ENCODE results near the gene COG5.
A peak's percentile ranks its signal among the peaks of the same experiment; 100 is the strongest.

The COG5 gene

DNA sequence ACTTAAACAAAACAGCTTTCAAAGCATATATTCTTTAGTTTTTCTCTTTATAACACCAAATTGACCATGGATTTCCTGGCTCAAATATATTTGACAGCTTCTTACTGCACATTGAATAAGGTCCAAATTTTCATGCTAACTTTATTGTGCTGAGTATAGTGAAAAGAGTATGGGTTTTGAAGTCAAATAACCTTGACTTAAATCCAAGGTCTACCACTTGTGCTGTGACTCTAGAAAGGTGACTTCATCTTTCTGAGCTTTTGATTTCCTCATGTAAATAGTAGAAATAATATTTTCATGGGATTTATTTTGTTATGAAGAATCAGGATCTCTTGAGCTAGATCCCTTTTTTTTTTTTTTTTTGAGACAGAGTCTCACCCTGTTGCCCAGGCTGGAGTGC, 233.2 kb downstream of the COG5 start:
- DNase-seq (ENCODE audit: low spot score), result no peak

GRCh38 chr7:107327986-107328569, 235.6 kb downstream of the COG5 start:
- DNase-seq (ENCODE audit: low spot score), result peak; percentile 83

DNA sequence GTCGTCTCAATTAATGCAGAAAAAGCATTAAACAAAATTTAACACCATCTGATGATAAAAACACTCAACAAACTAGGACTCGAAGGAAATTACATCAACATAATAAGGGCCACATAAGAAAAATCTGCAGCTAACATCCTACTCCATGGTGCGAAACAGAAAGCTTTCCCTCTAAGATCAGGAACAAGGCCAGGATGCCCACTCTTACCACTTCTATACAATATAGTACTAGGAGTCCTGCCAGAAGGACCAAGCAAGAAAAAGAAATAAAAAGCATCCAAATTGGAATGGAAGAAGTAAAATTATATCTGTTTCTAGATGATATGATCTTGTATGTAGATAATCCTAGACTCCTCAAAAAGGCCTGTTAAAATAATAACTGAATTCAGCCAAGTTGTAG, 237.7 kb downstream of the COG5 start:
- no peak for DNase-seq (ENCODE audit: low spot score)

DNA sequence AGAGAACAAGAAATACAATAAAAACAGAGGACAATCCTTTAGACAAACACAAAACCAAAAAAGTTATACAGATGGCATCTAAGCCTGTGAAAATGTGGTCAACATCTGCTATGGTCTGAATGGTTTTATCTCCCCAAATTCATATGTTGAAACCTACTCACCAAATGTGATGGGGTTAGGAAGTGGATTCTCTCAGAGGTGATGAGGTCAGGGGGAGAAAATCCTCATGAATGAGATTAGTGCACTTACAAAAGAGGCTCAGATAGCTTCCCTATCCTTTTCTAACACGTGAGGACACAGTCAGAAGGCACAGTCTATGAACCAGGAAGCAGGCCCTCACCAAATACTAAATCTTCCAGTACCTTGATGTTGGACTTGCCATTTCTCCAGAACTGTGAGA, 241.7 kb downstream of the COG5 start:
- DNase-seq (ENCODE audit: low spot score), result no peak

GRCh38 chr7:107321611-107322010, 242.1 kb downstream of the COG5 start:
- no peak for DNase-seq (ENCODE audit: low spot score)

DNA sequence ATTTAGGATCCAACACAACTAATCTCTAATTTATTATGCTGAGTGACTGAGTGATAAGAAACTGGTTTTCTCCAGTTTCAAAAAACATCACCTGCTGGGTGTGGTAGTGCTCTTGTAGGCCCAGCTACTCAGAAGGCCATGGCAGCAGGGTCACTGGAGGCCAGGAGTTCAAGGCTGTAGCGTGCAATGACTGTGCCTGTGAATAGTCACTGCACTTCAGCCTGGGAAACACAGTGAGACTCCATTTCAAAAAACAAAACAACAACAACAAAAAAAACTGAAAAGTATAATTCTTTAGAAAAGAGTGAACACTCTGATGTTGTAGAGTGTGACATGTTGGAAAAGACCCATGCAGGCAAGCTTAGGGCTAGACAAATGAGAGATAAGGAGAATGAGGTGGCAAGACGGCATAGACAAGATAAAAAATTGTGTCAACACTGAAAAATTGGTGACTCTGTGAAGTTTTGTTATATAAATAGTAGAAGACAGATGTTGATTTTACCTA, 243.9 kb downstream of the COG5 start:
- DNase-seq (ENCODE audit: low spot score), result no peak

DNA sequence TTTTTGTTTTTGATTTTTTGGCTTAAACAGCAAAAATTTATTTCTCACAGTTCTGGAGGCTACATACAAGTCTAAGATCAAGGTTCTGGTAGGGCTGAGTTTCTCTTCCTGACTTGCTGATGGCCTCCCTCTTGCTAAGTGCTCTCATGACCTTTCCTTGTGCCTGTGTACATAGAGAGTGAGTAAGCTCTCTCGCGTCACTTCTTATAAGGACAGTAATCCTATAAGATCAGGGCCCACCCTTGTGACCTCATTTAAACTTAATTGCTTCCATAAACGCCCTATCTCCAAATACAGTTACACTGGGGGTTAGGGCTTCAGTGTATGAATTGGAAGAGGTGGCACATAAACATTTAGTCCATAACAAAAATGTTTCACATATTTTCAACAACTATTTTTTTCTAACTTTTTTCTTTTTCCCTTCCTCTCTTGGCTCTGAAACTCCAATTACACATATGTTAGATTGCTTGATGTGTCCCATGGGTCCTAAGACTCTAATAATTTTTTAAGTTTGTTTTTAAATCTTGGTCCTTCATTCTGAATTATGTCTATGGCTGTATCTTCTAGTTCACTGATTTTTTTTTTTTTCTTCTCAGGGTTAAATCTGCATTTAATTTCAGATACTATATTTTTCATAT, 245.1 kb downstream of the COG5 start:
- no peak for DNase-seq (ENCODE audit: low spot score)

DNA sequence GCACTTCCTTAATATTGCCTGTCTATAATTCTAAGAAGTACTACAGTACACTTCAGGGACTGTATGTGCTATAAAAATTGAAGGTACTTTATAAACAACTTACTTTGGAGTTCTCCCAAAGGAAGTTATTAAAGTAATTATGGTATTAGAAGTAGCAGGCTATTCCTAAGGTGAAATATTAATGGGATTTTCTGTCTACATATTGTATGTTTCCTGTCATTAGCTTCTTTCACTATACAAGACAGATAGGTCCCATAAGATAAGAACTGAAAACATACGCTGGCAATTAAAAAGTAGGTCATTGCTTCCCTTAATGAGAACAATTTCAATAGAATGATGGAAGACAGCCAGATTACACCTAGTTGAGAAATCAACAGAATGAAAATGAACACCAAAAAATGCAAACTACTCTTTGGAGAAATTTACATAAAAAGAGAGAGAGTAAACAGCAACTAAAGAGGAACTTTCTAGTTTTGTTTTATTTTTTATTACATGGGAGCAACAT, 248.0 kb downstream of the COG5 start:
- DNase-seq (ENCODE audit: low spot score), result no peak

DNA sequence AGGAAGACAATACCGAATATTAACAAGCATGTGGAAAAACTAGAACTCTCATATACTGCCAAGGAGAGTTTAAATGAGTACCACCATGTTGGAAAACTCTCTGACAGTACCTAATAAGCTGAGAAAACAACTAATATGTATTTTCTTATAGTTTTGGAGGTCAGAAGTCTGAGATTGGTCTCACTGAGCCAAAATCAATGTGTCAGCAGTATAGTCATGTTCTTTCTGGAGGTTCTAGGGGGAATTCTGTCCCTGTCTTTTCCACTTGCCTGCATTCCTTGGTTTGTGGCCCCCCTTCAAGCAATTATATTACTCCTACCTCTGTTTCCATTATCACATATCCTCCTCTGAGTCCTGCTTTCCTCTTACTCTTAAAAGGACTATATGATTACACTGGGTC, 250.4 kb downstream of the COG5 start:
- DNase-seq (ENCODE audit: low spot score), result no peak

GRCh38 chr7:107312418-107312817, 251.3 kb downstream of the COG5 start:
- no peak for DNase-seq (ENCODE audit: low spot score)

- no peak for DNase-seq (ENCODE audit: low spot score)
Measured at GRCh38 chr7:107309296-107309695, 254.4 kb downstream of the COG5 start.

GRCh38 chr7:107304636-107305035, 259.1 kb downstream of the COG5 start:
- DNase-seq (ENCODE audit: low spot score), result no peak

GRCh38 chr7:107304063-107304462, 259.7 kb downstream of the COG5 start:
- no peak for DNase-seq (ENCODE audit: low spot score)

- no peak for DNase-seq (ENCODE audit: low spot score)
Measured at GRCh38 chr7:107302250-107302847, 261.4 kb downstream of the COG5 start.

- DNase-seq (ENCODE audit: low spot score), result no peak
Measured at GRCh38 chr7:107294182-107294581, 269.5 kb downstream of the COG5 start.

DNA sequence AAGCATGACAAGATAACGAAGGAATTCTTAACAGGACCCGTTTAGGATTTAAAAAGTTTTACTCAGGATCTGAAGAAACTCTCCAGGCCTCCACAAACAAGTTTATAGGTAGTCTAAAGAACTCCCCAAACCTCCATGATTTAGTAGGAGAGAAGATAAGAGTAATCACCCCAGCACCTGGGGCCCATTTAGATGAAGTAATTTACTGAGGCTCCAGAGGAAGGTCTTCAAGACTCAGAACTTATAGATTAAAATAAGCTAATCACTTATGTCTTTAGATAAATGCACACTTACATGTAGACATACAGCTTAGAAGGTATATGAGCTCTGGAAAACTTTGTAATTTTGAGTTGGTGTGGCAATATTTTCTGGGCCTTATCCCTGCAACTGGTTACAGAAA, 271.1 kb downstream of the COG5 start:
- DNase-seq (ENCODE audit: low spot score), result no peak

DNA sequence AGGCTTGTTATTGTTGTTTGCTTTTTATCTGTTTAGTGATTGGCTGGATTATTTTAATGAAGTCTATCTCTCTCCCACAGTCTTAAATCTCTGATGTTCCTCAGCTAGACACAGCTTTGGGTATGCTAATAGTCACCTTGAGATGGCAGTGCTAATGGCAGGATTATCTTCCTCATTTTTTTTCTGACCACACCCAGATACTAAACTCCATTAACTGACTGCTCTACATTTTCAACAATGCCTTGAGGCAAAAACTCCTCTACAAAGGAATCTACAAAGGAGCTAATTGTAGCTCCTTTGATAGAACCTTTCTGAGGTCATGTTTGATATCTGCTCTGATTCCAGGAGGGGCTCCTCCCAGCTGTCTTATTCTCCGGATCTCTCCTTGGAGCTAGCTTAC, 272.3 kb downstream of the COG5 start:
- no peak for DNase-seq (ENCODE audit: low spot score)

- DNase-seq (ENCODE audit: low spot score), result no peak
Measured at GRCh38 chr7:107286751-107287621, 276.7 kb downstream of the COG5 start.

- no peak for DNase-seq (ENCODE audit: low spot score)
Measured at GRCh38 chr7:107284911-107285479, 278.7 kb downstream of the COG5 start.

DNA sequence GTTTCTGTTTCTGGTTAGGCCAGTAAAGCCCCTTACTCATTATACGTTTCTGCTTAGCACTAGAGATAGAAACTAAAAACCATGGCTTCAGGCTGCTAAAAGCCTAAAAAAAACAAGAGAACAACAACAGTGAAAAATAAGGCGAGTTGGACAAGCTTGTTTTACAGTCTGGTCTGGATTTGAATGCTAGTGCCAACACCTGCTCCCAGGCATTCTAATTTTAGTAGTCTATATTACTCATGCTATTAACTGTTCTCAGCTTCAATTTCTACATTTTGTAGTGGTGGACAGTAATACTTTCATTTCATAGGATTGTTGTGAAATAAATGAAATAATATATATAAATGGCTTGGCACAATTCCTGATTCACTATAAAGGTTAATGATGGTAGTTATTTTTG, 286.4 kb downstream of the COG5 start:
- DNase-seq (ENCODE audit: low spot score), result no peak

DNA sequence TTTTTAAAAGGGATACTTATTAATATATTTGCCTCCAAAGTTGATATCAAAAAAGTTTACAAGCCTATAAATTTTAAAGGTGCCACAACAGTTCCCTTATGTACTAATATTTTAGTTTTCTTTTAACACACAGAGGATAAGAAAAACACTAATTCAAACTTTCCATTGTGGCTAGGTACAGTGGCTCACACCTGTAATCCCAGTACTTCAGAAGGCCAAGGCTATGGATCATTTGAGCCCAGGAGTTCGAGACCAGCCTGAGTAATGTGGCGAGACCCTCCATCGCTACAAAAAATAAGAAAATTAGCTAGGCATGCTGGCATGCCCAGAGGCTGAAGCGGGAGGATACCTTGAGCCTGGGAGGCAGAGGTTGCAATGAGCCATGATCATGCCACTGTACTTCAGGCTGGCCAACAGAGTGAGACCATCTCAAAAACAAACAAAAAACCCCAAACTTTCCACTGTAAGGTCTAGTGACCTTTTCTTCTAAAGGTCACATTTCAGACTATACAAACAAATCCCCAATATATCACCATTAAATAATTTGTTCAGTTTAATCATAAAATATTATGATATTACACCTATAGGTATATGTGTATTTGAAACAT, 287.4 kb downstream of the COG5 start:
- no peak for DNase-seq (ENCODE audit: low spot score)

DNA sequence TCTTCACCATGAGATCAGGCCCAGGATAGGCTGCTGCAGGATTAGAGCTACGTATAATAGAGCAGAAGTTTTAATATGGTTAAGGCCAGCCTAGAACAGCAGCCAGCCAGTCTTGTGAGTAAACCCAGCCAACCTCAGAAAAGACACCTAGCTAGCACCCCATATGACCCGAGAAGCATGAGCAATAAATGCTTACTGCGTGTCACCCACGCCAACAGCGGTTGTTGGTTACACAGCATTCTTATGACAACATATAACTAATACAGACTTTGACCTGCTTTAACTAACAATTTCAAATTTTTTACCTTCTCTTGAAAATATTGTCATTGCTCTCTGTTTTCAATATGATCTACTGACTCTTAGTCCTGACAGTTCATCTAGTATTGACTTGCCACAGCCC, 289.2 kb downstream of the COG5 start:
- no peak for DNase-seq (ENCODE audit: low spot score)

Data from COLO829 (cell line).